Testis (tissue), 2 donors: Measurements from ENCODE around the gene HMG20A.

Source experiments
- POLR2A ChIP-seq: fragments of 450-650 bp; IDR thresholded peaks from one replicate; pipeline ENCODE4 v1.6.1; 2017; ENCODE audit warnings: antibody characterized with exemption, mild to moderate bottlenecking, moderate library complexity
- TF ChIP-seq, protein P1 (sequence below), 3 experiments: fragments of 450-650 bp in 2 of 3; fragments of 200-600 bp in 1 of 3; sonication (generic) in 1 of 3; IDR thresholded peaks; one replicate each; pipeline ENCODE4 v1.5.1; 2016 to 2019; ENCODE audit warnings: antibody characterized with exemption in 3 of 3, mild to moderate bottlenecking in 2 of 3, moderate library complexity in 1 of 3

DNA sequence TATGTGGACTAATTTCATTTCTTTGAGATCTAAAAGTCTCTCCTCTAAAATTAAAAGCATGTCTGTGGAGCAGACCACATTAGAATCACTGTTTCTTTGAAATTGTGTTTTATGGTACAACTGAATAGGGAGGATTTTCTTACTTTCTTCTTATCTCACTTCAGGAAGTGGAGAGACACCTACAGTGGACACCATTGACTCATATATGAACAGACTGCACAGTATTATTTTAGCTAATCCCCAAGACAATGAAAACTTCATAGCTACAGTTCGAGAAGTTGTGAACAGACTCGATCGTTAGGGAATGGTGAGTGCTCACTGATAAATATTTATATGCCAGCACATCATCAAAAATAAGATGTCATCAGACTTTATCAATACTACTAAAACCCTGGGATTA, 58.3 kb downstream of the HMG20A start:
- TF ChIP-seq POLR2A, result no peak
- TF ChIP-seq, protein P1, sequence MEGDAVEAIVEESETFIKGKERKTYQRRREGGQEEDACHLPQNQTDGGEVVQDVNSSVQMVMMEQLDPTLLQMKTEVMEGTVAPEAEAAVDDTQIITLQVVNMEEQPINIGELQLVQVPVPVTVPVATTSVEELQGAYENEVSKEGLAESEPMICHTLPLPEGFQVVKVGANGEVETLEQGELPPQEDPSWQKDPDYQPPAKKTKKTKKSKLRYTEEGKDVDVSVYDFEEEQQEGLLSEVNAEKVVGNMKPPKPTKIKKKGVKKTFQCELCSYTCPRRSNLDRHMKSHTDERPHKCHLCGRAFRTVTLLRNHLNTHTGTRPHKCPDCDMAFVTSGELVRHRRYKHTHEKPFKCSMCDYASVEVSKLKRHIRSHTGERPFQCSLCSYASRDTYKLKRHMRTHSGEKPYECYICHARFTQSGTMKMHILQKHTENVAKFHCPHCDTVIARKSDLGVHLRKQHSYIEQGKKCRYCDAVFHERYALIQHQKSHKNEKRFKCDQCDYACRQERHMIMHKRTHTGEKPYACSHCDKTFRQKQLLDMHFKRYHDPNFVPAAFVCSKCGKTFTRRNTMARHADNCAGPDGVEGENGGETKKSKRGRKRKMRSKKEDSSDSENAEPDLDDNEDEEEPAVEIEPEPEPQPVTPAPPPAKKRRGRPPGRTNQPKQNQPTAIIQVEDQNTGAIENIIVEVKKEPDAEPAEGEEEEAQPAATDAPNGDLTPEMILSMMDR (IDR thresholded peaks at IDR 0.05), result no peak
